PC-3 (cell line): Measurements from ENCODE around the gene GCAT. TPM values are rescaled to one million over a fixed set of nuclear protein-coding genes. Genes with fewer than 3 reads are reported as not detected.

ENCODE experiments used
- ATAC-seq: fragments of 200-7000 bp; cut with Tn5 transposase; 2 replicates; pipeline ENCODE4 v1.9.1; 2020; ENCODE audit warnings: mild to moderate bottlenecking, moderate library complexity
- BruUV-seq: library from RNA; stranded (reverse); fragments of 400-500 nt; replicated peaks from 2 replicates; lab custom pipeline; 2021; lab: Mats Ljungman, UMichigan
- CTCF ChIA-PET: fragments of 300-600 bp; sonication (Branson Sonifier 250); formaldehyde crosslinking; loops from one replicate; lab custom pipeline; 2022; ENCODE audit warnings: antibody characterized with exemption; lab: Charles Lee
- POLR2A ChIA-PET: fragments of 300-600 bp; sonication (Branson Sonifier 250); formaldehyde crosslinking; loops from one replicate; lab custom pipeline; 2022; ENCODE audit warnings: antibody characterized with exemption; ENCODE audit not compliant: unreplicated experiment; lab: Charles Lee
- DNase-seq: peaks from one replicate; pipeline ENCODE4 v3.0.0-alpha.2; 2015
- H2AFZ ChIP-seq: fragments of 300-600 bp; sonication (generic); 2 replicates; pipeline ENCODE4 v1.6.0; 2016; ENCODE audit warnings: antibody characterized with exemption, low read length
- H3F3A ChIP-seq: fragments of 300-600 bp; sonication (generic); one replicate; pipeline ENCODE4 v1.6.0; 2017; ENCODE audit warnings: antibody characterized with exemption, low read length, control low read depth, mild to moderate bottlenecking; ENCODE audit not compliant: unreplicated experiment
- H3K27ac ChIP-seq: fragments of 300-600 bp; sonication (generic); 2 replicates; pipeline ENCODE4 v1.5.1; 2016; ENCODE audit warnings: mild to moderate bottlenecking, low read length
- H3K27me3 ChIP-seq: fragments of 300-600 bp; sonication (generic); 2 replicates; pipeline ENCODE4 v1.6.1; 2016; ENCODE audit warnings: low read length, mixed read lengths
- H3K36me3 ChIP-seq: fragments of 300-600 bp; sonication (generic); 2 replicates; pipeline ENCODE4 v1.6.1; 2016; ENCODE audit warnings: low read depth, mixed run types, low read length, mixed read lengths
- H3K4me1 ChIP-seq: fragments of 300-600 bp; sonication (generic); 2 replicates; pipeline ENCODE4 v1.5.1; 2016; ENCODE audit warnings: low read length; ENCODE audit not compliant: insufficient read depth
- H3K4me2 ChIP-seq: fragments of 300-600 bp; sonication (generic); 2 replicates; pipeline ENCODE4 v1.6.0; 2016; ENCODE audit warnings: low read length
- H3K4me3 ChIP-seq: fragments of 300-600 bp; sonication (generic); 2 replicates; pipeline ENCODE4 v1.5.1; 2016; ENCODE audit warnings: mild to moderate bottlenecking, low read length, mixed read lengths
- H3K79me2 ChIP-seq: fragments of 300-600 bp; sonication (generic); 2 replicates; pipeline ENCODE4 v1.6.1; 2017; ENCODE audit warnings: low read length, mixed read lengths
- H3K9ac ChIP-seq: fragments of 300-600 bp; sonication (generic); 2 replicates; pipeline ENCODE4 v1.6.0; 2016; ENCODE audit warnings: mild to moderate bottlenecking, low read length
- H3K9me2 ChIP-seq: fragments of 300-600 bp; sonication (generic); replicated peaks from 2 replicates; pipeline ENCODE4 v1.6.1; 2016; ENCODE audit warnings: mixed run types, low read length, mixed read lengths
- H3K9me3 ChIP-seq: fragments of 300-600 bp; sonication (generic); 2 replicates; pipeline ENCODE4 v1.6.1; 2016; ENCODE audit warnings: low read length, mixed read lengths
- H4K20me1 ChIP-seq: fragments of 300-600 bp; sonication (generic); 2 replicates; pipeline ENCODE4 v1.6.1; 2016; ENCODE audit warnings: low read length, mixed read lengths
- EZH2 ChIP-seq: fragments of 300-600 bp; sonication (generic); IDR thresholded peaks from one replicate; pipeline ENCODE4 v1.6.1; 2017; ENCODE audit warnings: antibody characterized with exemption, mild to moderate bottlenecking, low read length; ENCODE audit not compliant: unreplicated experiment
- EZH2phosphoT487 ChIP-seq: fragments of 300-600 bp; sonication (generic); IDR thresholded peaks from 2 replicates; pipeline ENCODE4 v1.6.1; 2018; ENCODE audit warnings: mild to moderate bottlenecking, antibody characterized with exemption, low read length, borderline replicate concordance
- intact Hi-C: fragments of 100-400 bp; cut with micrococcal nuclease; formaldehyde crosslinking; loops from 2 replicates; pipeline ENCODE4 v1.9.0; 2023
- total RNA-seq: library from RNA; depleted of rRNA; stranded (reverse); fragments of >200 nt; gene quantifications from 2 replicates; pipeline ENCODE4 v1.2.3, GENCODE V29; 2014
- TF ChIP-seq, protein P1 (sequence below): fragments of 300-600 bp; sonication (generic); conservative IDR thresholded peaks from 2 replicates; pipeline ENCODE4 v1.5.1; 2017; ENCODE audit warnings: antibody characterized with exemption, low read depth, mild to moderate bottlenecking, low read length

GCAT gene
- total RNA-seq, 1 experiment from 2014 or later, result 26.0 TPM

DNA sequence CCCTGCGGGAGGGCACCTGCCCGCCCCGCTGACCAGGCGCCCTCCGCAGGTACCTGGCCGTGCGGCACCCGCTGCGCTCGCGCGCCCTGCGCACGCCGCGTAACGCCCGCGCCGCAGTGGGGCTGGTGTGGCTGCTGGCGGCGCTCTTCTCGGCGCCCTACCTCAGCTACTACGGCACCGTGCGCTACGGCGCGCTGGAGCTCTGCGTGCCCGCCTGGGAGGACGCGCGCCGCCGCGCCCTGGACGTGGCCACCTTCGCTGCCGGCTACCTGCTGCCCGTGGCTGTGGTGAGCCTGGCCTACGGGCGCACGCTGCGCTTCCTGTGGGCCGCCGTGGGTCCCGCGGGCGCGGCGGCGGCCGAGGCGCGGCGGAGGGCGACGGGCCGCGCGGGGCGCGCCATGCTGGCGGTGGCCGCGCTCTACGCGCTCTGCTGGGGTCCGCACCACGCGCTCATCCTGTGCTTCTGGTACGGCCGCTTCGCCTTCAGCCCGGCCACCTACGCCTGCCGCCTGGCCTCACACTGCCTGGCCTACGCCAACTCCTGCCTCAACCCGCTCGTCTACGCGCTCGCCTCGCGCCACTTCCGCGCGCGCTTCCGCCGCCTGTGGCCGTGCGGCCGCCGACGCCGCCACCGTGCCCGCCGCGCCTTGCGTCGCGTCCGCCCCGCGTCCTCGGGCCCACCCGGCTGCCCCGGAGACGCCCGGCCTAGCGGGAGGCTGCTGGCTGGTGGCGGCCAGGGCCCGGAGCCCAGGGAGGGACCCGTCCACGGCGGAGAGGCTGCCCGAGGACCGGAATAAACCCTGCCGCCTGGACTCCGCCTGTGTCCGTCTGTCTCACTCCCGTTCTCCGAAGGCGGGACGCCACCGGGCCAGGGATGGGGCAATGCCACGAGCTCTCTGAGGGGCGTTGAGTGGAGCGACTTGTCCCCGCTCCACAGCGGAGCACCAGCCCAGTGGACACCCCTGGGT lies 17.2 kb downstream of the GCAT start:
- no peaks in the 10 kb centered on the region for H3K79me2 ChIP-seq
- intact Hi-C loops, result no loop called here
- no peak overlapping the region for H3K4me2 ChIP-seq
- DNase-seq (no peak), ATAC-seq (no peak)
- no peak overlapping the region for H2AFZ ChIP-seq
- H4K20me1 ChIP-seq, result no peaks in the 10 kb centered on the region
- no peak overlapping the region for H3K27ac ChIP-seq
- no peaks in the 10 kb centered on the region for H3K4me1 ChIP-seq
- H3K4me3 ChIP-seq, result no peak overlapping the region
- POLR2A ChIA-PET, result no interaction called here
- no peaks in the 10 kb centered on the region for H3F3A ChIP-seq
- H3K27me3 ChIP-seq, result no peaks in the 10 kb centered on the region
- H3K36me3 ChIP-seq, result no peaks in the 10 kb centered on the region
- no peak overlapping the region for H3K9ac ChIP-seq
- BruUV-seq, result no TSS peak
- CTCF ChIA-PET, result no interaction called here
- TF ChIP-seq, protein P1, sequence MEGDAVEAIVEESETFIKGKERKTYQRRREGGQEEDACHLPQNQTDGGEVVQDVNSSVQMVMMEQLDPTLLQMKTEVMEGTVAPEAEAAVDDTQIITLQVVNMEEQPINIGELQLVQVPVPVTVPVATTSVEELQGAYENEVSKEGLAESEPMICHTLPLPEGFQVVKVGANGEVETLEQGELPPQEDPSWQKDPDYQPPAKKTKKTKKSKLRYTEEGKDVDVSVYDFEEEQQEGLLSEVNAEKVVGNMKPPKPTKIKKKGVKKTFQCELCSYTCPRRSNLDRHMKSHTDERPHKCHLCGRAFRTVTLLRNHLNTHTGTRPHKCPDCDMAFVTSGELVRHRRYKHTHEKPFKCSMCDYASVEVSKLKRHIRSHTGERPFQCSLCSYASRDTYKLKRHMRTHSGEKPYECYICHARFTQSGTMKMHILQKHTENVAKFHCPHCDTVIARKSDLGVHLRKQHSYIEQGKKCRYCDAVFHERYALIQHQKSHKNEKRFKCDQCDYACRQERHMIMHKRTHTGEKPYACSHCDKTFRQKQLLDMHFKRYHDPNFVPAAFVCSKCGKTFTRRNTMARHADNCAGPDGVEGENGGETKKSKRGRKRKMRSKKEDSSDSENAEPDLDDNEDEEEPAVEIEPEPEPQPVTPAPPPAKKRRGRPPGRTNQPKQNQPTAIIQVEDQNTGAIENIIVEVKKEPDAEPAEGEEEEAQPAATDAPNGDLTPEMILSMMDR, result no peak
- TF ChIP-seq EZH2 (no peak), EZH2phosphoT487 (no peak)
- no peaks in the 10 kb centered on the region for H3K9me2 ChIP-seq
- no peaks in the 10 kb centered on the region for H3K9me3 ChIP-seq

DNA sequence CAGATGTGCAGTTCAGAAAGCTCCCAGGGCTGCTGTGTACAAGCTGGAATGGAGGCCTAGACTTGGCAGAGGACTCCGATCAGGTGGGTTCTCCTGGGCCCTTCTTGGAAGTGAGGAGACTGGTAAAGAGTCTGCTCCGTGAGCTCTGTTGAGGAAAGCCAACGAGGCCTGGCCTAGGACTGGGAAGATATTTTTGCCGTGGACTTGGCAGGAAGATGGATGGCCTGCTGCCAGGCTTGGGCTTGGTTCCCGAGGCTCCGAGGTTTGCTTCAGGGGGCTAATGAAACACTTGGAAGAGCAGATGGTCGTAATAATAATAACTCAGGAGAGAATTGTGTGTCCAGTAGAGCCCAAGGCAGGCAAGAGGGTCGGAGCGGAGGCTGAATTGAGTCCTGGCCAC lies 19.3 kb downstream of the GCAT start:
- Histone ChIP-seq H3K9me2 (no peaks in the 10 kb centered on the region), H3K9me3 (no peaks in the 10 kb centered on the region), H3K4me2 (no peak overlapping the region), H3K4me3 (no peak overlapping the region), H3K4me1 (no peaks in the 10 kb centered on the region), H3K27me3 (no peaks in the 10 kb centered on the region), H3F3A (no peaks in the 10 kb centered on the region), H2AFZ (no peak overlapping the region), H3K36me3 (no peaks in the 10 kb centered on the region; the same call in 1 of the 2 replicates), H3K79me2 (no peaks in the 10 kb centered on the region), H3K9ac (no peak overlapping the region), H4K20me1 (no peaks in the 10 kb centered on the region), H3K27ac (no peak overlapping the region)
- TF ChIP-seq EZH2, result no peak
- TF ChIP-seq EZH2phosphoT487, result no peak
- TF ChIP-seq, protein P1, result no peak
- no peak for ATAC-seq
- POLR2A ChIA-PET, result no interaction called here
- no TSS peak for BruUV-seq
- intact Hi-C loops, result no loop called here
- no peak for DNase-seq
- CTCF ChIA-PET, result no interaction called here
